Nucleus accumbens (tissue), 56 donors: ENCODE data around the gene PACS2.
"Not testable (repeated sequence)": the region's sequence is repeated elsewhere in the genome, so short reads cannot be mapped to it uniquely, and the experiment has no call there.

Source experiments
- DNase-seq, 56 donors: peaks; one replicate each; lab custom pipeline; 2025; lab: John Stamatoyannopoulos, UW

Gene PACS2

GRCh38 chr14:105287249-105288102 lies 27.1 kb upstream of the PACS2 start:
- no peak for DNase-seq

- not testable (repeated sequence) for DNase-seq
These were observed 25.6 kb upstream of the PACS2 start for GRCh38 chr14:105288936-105289335.

DNA sequence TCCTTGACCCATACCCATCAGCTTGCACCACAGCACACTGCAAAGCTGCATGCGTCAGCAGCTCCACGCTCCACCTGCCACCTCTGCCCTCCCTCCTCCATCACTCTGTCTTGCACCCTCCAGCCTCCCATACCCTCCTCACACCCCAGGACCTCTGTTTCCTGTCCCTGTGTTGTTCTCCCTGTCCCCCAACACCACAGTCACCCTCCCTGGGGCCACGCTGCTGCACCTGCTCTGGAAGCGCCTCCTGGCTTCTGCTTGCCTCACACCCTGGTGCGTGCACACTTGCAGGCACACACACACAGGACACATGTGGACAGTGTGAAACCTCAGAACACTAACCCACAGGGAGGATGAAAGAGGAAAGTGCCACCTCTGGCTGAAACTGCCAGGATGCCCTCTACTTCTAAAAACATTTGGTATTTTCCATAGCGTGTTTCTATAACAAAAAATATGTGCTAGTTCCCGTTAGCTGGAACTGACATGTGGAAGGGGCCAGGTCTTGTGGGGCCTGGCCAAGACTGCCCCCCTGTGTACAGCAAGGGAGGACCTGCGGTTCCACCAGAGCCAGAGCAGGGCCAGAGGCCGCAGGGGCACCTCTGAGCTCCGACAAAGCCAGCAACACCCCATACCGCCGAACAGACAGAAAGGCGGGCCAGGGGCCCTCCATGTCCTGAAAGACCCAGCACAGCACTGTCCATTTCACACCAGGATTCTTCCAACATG lies 23.8 kb upstream of the PACS2 start:
- no peak for DNase-seq

DNA sequence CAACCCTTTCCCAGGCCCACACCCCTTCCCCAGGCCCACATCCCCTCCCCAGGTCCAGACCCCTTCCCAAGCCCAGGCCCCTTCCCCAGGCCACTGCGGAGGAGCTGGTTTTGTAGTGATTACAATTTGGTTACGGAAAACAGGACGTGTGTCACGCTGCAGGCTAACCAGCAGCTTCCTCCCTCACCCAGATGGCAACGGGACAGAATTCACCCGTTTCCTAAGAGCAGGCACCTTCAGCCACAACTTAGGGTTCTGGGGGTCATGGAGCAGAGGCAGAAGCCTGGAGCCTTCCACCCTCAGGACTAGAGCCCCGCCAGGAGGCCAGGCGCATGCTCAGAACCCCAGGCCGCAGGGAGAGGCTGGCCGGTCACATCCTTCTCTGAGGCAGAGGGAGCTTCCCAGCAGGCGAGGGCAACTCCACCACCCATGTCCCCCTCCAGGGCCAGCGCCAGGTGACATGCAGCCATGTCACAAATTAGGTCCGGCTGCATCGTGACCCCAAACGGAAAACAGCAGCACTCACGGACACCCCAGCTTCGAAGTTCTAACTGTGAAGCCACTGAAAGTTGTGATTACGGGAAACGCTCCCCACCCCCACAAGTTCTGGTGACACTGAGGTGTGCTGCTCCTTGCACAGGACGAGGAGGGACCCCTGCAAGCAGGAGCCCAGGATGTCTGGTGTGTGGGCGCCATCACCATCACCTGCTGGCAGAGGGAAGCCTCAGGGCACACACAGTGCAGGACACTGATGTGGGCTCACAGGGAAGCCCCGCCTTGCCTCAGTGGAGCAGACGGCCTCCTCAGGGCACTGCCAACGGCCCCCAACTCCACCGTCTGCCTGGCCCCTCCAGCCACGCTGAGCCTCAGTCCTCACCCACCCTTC lies 21.5 kb upstream of the PACS2 start:
- DNase-seq, result no peak

- DNase-seq, result peak in 36 of 56 donors; percentile 18 to 75 (median 46)
These were observed 20.4 kb upstream of the PACS2 start for GRCh38 chr14:105294142-105294597.

- DNase-seq, result not testable (repeated sequence)
These were observed 17.2 kb upstream of the PACS2 start for GRCh38 chr14:105297311-105297710.

DNA sequence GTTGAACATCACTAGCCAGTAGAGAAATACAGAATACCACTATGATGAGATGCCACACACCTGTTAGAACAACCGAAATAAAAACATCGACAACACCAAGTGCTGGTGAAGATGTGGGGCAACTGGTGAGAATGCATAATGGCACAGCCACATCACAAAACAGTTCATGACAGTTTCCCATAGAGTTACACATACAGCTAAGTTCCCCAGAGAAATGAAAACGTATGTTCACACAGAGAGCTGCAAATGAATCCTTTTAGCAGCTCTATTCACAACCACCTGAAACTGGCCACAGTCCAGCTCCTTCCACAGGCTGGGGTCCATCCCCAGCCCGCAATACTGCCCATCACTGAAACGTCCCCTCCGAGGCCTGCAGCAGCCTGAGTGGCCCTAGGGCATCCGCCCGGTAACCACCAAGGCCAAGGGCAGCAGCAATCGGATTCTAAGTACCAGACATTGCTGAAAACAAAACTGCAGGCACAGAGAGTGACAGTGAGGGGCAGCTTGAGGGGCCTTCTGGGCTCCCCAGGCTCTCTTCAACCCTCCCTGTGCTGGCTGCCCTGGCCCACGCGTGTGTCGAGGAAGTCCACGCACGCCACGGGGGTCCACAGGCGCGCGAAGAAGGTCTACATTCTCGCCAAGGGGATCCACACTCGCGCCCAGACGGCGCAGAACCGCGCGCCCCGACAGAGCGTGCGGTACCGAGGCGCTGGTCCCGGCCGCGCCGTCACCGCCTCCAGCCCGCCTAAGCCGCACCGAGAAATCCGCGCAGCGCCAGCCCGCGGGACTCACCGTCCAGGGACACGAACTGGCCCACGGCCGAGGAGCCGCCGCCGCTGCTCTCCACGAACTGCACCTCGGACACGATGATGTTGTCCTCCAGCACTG lies 14.7 kb upstream of the PACS2 start:
- no peak for DNase-seq

DNA sequence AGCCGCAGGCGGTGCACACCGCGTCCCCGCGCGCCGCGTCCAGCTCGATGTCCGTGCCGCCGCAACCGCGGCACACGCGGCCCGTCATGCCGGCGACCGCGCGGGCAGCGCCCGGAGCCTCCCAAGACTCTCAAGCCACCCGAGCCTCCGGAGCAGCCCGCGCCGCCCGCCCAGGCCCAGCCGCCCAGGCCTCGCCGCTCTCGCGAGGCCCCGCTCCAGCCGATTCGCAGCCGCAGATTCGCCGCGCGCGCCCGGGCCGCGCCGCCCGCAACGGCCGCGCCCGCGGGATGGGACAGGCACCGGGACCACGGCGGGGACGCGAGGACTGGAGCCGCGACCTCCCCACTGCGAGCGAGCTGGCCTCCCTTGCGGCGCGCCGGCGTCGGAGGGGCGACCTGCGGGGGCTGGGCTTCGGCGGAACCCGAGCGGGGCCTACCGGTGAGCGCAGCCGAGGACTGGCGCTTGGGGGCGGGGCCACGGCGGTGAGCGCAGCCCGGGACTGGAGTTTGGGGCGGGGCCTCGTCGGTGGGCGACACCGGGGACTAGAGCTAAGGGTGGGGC lies 13.9 kb upstream of the PACS2 start, which contains the start of gene BRF1:
TSS of gene BRF1 (minus strand) at position 460 of the 561 bp plus-strand sequence. CDS start at position 88, 372 bp downstream.
- DNase-seq, result peak in 49 of 56 donors; percentile 64 to 94 (median 90)

GRCh38 chr14:105301103-105301914 lies 13.2 kb upstream of the PACS2 start:
- DNase-seq, result peak; percentile 40 to 99 (median 94)

- not testable (repeated sequence) for DNase-seq
These were observed 12.7 kb upstream of the PACS2 start for GRCh38 chr14:105301915-105302249.

DNA sequence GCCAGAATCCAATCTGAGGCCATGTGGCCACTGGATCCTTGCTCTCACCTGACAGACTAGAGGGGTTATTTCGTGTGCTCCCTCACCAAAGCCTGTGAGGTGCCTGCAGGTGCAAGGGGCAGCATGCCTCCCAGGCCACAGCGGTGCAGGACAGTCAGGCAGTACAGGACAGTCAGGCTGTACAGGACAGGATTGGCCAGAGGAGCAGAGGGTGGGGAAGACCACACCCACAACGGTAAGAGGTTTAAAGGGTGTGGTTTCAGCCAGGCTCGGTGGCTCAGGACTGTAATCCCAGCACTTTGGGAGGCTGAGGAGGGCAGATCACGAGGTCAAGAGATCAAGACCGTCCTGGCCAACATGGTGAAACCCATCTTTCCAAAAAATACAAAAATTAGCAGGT lies 10.6 kb upstream of the PACS2 start:
- no peak for DNase-seq

DNA sequence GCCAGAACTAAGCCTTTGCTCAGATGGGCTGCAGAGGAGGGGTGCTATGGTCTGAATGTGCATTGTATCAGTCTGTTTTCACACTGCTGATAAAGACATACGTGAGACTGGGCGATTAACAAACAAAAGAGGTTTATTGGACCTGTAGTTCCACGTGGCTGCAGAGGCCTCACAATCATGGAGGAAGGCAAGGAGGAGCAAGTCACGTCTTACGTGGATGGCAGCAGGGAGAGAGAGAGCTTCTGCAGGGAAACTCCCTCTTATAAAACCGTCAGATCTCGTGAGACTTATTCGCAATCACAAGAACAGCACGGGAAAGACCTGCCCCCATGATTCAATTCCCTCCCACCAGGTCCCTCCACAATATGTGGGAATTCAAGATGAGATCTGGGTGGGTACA lies 10.0 kb upstream of the PACS2 start:
- no peak for DNase-seq

- no peak for DNase-seq
These were observed 9.2 kb upstream of the PACS2 start for GRCh38 chr14:105305345-105305744.

DNA sequence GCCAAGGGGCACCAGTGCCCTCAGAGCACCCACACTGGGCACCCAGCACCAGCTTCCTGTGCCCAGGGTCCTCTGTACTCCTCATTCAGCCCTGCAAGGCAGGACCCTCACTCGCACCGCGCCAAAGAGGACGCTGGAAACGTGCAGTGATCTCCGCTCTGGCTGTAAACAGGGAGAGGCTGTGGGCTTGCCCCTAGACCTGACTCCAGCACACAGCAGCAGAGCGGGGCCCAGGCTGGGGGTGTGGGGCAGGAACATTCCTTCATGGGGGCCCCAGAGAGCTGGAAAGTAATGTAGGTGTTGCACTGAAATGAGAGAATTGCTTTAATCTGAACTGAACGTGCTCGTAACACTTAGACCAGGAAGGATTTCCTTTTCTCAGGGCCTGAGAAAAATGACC lies 8.8 kb upstream of the PACS2 start:
- DNase-seq, result no peak

DNA sequence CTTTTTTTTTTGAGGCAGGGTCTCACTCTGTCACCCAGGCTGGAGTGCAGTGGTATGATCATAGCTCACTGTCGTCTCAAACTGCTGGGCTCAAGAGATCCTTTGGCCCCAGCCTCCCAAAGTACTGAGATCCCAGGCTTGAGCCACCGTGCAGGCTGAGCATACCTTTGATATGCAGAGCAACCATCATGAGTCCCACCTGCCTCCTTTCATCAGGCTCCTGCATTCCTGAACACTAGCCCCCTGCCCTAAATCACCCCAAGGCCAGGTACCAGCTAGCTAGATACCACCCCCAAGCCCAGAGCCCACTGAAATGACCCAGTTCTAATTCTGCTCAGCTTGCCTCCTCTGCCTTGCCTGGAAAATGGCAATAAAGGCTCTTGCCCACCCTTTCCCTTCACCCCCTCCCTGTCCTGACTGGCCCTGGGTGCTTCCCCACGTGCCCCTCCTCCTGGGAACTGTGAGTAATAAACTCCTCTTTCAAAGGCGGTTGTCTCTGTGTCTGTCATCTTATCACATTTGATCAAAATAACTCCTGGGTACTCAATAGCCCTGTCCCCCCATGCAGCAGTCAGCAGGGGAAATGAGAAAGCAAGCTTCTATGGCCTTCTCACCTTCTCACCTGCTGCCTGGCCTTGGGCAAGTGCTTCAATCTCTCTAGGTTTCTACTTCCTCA lies 7.4 kb upstream of the PACS2 start:
- no peak for DNase-seq

DNA sequence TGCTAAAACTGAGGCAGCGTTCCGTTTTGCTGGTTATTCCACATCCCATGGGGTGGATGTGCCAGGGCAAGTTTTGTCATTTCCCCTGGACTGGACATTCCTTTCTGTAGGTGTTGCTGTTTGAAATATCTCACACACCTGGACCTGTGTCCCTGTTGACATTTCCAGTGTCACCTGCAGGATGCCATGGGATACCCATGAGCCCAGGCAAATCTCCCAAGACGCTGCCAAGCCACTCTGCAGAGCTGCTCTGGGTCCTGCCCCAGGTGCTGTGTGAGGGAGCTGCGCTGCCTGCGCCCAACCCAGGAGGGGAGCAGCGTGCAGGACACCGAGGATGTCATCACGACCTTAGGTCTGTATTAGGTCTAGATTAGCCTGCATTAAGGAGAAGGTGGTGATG lies 5.2 kb upstream of the PACS2 start:
- DNase-seq, result no peak

DNA sequence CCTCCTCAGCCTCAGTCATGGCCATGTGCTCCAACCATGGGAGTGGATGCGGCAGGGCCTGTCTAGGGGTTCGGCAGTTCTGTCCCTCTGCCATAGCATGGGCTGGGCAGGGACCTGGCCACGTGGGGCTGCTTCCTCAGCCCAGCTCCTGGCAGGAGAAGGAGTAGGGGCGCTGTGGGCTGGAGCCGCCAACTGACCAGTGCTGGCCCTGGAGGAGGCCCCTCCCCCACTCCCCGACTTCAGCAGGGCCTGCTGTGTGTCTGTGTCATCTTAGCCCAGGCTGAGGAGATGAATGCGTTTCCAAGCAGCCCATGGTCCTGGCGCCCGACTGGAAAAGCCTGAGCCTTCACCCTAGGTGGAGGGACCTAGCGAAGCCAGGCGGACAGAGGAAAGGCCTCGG lies 2.7 kb upstream of the PACS2 start:
- peak in 6 of 56 donors; percentile 26 to 40 (median 34) for DNase-seq

GRCh38 chr14:105312973-105313372 lies 1.6 kb upstream of the PACS2 start:
- peak in 43 of 56 donors; percentile 30 to 85 (median 69) for DNase-seq
